Measurements from ENCODE around the gene DCAF15.

DCAF15 gene

DNA sequence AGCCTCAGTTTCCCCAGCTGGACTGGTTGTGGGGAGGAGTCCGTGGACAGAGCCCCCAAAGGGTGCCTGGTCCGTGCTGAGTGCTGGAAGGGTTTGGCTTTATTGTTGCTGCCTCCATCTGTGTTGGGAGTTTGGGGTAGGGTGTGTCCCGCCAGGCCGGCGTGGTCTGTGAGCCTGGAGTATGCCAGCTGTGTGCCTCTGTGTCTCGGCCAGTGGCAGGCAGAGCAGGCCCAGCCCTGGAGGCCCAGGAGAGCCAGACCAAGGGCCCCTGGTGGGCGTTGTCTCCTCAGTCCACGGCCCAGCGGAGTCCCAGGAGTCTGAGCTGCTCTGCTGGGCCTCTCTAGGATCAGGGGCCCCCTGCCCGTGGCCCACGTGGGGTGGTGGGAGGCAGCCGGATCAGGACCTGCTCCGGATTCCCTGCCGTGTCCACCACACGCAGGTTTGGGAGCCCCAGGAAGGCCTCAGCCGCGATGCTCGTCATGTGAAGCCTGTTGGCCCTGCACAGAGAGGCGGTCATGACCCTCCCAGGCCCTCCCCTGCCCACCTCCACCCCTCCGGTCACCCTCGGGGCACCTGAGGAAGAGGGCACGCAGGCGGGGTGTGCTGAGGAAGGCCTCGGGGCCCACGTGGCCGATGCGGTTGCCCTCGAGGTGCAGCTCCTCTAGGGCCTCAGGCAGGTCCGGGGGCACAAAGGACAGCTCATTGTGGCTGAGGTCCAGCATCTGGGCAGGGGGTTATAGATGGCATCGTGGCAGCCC is 20.7 kb upstream of the DCAF15 start:
- Histone ChIP-seq H3K9me3 (ENCODE audit: insufficient read depth, low read depth, low read length) (no peaks in the 10 kb centered on the region), H3K36me3 (ENCODE audit: insufficient read depth, low read length) (peaks cover 14% of the 10 kb centered on the region), H3K4me3 (ENCODE audit: low read length) (no peak overlapping the region), H3K9ac (ENCODE audit: low read depth, low read length) (no peak overlapping the region), H3K4me1 (ENCODE audit: insufficient read depth, low read length) (peaks cover 8% of the 10 kb centered on the region), H3K27me3 (ENCODE audit: insufficient read depth, low read length) (no peaks in the 10 kb centered on the region), H3K27ac (ENCODE audit: low read depth, low read length) (no peak overlapping the region)
- WGBS = 93% methylated on average over 30 of the region's 30 CpGs

DNA sequence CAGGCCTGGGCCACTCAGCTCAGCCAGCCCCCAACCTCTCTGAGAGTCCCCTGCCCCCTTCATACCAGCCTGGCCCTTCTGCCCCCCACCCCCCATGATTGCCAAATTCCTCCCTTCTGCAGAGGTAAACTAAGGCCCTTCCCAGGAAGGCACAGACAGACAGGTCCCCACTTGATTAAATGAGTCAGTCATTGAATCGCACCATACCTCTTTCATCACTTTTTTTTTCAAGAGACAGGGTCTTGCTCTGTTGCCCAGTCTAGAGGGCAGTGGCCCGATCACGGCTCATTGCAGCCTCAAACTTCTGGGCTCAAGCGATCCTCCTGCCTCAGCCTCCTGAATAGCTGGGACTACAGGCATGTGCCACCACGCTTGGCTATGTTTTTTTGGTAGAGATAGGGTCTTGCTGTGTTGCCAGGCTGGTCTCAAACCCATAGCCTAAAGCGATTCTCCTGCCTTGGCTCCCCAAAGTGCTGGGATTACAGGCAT is 20.1 kb upstream of the DCAF15 start:
- Histone ChIP-seq H3K9me3 (ENCODE audit: insufficient read depth, low read depth, low read length) (no peaks in the 10 kb centered on the region), H3K4me1 (ENCODE audit: insufficient read depth, low read length) (peaks cover 8% of the 10 kb centered on the region), H3K4me3 (ENCODE audit: low read length) (no peak overlapping the region), H3K27ac (ENCODE audit: low read depth, low read length) (no peak overlapping the region), H3K27me3 (ENCODE audit: insufficient read depth, low read length) (no peaks in the 10 kb centered on the region), H3K36me3 (ENCODE audit: insufficient read depth, low read length) (peaks cover 8% of the 10 kb centered on the region), H3K9ac (ENCODE audit: low read depth, low read length) (no peak overlapping the region)
- 95% methylated on average over 6 of the region's 6 CpGs for WGBS

DNA sequence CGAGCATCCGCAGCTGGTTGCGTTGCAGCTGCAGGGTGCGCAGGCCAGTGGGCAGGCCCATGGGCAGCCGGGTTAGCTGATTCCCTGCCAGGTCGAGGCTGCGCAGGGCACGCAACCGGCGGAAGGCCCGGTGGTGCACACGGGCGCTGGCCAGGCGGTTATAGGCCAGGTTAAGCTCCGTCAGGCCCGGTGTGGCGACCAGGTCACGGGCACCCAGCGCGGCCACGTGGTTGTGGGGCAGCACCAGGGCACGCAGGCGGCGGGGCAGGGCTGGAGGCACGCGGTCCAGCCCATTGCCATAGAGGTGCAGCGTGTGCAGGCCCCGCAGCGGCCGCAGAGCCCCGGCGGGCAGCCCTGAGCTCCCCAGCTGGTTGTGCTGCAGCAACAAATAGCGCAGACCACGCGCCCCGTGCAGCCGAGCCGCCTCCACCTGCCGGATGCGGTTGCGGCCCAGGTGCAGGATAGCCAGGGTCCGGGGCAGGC is 19.4 kb upstream of the DCAF15 start:
- WGBS = 95% methylated on average over 42 of the region's 42 CpGs
- H3K4me3 ChIP-seq (ENCODE audit: low read length) = no peak overlapping the region
- H3K4me1 ChIP-seq (ENCODE audit: insufficient read depth, low read length) = peaks cover 14% of the 10 kb centered on the region
- H3K27me3 ChIP-seq (ENCODE audit: insufficient read depth, low read length) = no peaks in the 10 kb centered on the region
- peaks cover 5% of the 10 kb centered on the region for H3K36me3 ChIP-seq (ENCODE audit: insufficient read depth, low read length)
- H3K9ac ChIP-seq (ENCODE audit: low read depth, low read length) = no peak overlapping the region
- no peak overlapping the region for H3K27ac ChIP-seq (ENCODE audit: low read depth, low read length)
- no peaks in the 10 kb centered on the region for H3K9me3 ChIP-seq (ENCODE audit: insufficient read depth, low read depth, low read length)

DNA sequence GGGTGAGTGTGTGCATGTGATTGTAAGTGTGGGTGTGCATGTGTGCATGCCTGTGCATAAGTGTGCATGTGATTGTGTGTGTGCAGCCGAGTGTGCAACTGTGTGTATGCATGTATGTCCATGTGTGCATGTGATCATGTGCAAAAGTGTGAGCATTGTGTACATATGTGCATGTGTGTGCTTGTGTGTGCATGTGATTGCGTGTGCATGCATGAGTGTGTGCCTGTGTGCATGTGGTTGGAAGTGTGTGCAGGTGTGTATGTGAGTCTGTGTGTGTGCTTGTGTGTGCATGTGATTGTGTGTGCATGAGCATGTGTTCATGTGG is 17.6 kb upstream of the DCAF15 start:
- Histone ChIP-seq H3K27ac (ENCODE audit: low read depth, low read length) (no peak overlapping the region), H3K27me3 (ENCODE audit: insufficient read depth, low read length) (peaks cover 2% of the 10 kb centered on the region; the same call in 1 of the 2 replicates), H3K4me3 (ENCODE audit: low read length) (no peak overlapping the region), H3K9ac (ENCODE audit: low read depth, low read length) (no peak overlapping the region), H3K36me3 (ENCODE audit: insufficient read depth, low read length) (no peaks in the 10 kb centered on the region), H3K9me3 (ENCODE audit: insufficient read depth, low read depth, low read length) (no peaks in the 10 kb centered on the region), H3K4me1 (ENCODE audit: insufficient read depth, low read length) (peaks cover 14% of the 10 kb centered on the region)
- WGBS = 93% methylated on average over 2 of the region's 2 CpGs

DNA sequence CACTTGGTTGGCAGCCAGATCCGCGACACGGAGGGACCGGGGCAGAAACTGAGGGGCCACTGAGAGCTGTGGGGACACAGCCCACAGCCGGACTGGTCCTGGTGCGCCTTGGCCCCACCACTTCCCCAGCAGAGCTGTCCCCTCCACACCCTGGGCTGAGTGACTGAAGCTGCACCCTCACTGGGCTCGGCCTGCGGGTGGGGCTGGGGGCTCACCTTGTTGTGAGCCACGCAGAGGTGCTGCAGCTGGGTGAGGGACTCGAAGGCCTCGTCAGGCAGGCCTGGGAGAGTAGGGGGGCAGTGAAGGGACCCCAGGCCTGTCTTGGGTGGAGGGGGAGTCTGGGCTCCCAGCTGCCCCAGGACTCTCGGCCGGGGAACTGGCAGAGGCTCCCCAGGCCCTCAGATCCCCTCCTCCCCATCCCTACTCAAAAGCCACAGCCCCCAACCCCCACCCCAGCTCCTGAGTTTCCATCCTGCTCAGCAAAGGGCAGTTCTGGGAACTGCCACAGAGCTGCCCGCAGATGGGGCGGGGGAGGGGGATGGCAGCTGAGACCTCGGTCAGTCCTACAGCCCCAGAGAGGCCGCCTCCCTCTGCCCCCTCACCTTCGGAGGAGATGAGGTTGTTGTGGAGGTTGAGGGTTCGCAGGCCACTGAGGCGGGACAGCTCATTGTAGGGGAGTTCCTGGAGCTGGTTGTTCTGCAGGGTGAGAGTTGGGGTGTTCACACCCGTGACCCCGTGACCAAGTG is 16.4 kb upstream of the DCAF15 start:
- Histone ChIP-seq H3K36me3 (ENCODE audit: insufficient read depth, low read length) (no peaks in the 10 kb centered on the region), H3K27ac (ENCODE audit: low read depth, low read length) (peak overlapping the region; percentile 37; the same call in 1 of the 2 replicates), H3K9ac (ENCODE audit: low read depth, low read length) (no peak overlapping the region), H3K27me3 (ENCODE audit: insufficient read depth, low read length) (peaks cover 2% of the 10 kb centered on the region; the same call in 1 of the 2 replicates), H3K4me3 (ENCODE audit: low read length) (no peak overlapping the region), H3K4me1 (ENCODE audit: insufficient read depth, low read length) (peaks cover 14% of the 10 kb centered on the region), H3K9me3 (ENCODE audit: insufficient read depth, low read depth, low read length) (no peaks in the 10 kb centered on the region)
- 69% methylated on average over 21 of the region's 22 CpGs for WGBS

DNA sequence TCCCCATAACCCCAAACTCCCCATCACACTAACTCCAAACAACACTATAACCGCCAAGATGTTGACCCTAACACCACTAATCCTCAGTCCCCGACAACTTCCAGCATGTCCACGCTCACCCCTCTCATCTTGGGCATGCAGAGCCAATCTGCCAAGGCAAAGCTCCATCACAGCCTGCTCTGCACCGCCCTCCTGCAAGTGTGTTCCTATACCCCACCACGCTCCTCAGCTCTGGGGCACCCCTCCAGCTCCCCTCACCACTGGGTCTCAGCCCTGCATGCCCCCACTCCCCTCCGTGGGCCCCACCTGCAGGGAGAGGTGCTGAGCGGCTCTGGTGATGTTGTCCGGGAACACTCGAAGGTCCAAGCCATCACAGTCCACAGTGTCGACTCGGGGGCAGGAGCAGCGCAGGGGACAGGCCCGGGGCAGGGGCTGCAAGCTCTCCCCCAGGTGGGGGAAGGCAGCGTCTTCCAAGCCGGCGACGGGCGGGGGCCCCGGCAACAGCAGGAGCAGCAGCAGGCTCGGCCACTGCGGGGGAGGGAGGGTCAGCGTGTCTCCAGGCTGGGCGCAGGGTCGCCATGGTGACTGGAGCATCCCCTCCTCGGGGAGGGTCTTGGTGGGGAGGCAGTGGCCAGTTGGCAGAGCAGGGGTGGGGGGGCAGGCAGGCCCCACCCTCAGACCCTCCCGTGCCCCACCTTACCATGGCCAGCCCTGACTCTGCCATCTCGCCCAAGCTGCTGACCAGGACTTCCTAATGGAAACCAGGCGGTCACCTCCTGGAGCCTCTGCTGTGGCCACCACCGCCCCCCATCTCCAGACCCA is 14.6 kb upstream of the DCAF15 start:
- peak overlapping the region; percentile 13; the same call in 1 of the 2 replicates for H3K4me3 ChIP-seq (ENCODE audit: low read length)
- H3K9ac ChIP-seq (ENCODE audit: low read depth, low read length) = no peak overlapping the region
- peaks cover 2% of the 10 kb centered on the region; the same call in 1 of the 2 replicates for H3K27me3 ChIP-seq (ENCODE audit: insufficient read depth, low read length)
- no peak overlapping the region for H3K27ac ChIP-seq (ENCODE audit: low read depth, low read length)
- H3K9me3 ChIP-seq (ENCODE audit: insufficient read depth, low read depth, low read length) = no peaks in the 10 kb centered on the region; the same call in 1 of the 2 replicates
- 36% methylated on average over 28 of the region's 29 CpGs for WGBS
- H3K4me1 ChIP-seq (ENCODE audit: insufficient read depth, low read length) = peaks cover 14% of the 10 kb centered on the region
- H3K36me3 ChIP-seq (ENCODE audit: insufficient read depth, low read length) = no peaks in the 10 kb centered on the region

DNA sequence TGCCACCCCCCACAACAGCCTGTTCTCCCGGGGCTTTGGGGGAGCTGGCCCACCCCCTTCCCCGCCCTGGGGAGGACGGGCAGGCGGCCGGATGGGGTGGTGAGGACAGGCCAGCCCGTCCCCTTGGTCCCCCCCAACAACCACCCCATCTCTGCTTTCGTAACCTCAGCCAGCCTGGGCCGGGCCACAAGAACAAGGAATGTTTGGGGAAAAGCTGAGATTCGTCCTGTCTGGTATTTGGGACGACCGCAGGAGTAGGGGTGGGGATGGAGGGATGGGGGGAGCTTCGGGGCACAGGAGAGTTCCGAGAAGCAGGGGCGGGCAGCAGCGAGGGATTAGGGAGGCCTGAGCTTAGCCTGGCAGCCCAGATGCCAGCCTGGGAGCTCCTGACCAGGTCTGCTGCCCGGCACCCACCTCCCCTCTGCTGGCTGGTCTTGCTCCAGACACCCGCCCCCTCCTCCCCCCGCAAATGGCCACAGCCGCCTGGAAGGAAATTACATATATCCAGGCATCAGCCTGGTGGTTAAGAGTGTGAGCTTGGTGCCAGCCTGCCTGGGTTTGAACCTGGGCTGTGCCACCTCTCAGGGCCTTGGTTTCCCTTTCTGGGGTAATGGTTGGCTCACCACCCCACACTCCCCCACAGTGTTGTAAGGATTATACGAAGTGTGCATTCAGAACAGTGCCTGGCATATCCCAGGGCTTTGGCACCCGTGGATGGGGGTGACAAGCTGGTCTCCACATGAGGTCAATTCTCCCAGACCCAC is 13.8 kb upstream of the DCAF15 start, which contains the start of gene PODNL1:
TSS of gene PODNL1 (minus strand) at position 117 of the 764 bp plus-strand sequence. CDS start 236 bp downstream, outside the sequence.
- WGBS = 58% methylated on average over 19 of the region's 21 CpGs
- H3K9me3 ChIP-seq (ENCODE audit: insufficient read depth, low read depth, low read length) = no peaks in the 10 kb centered on the region; the same call in 1 of the 2 replicates
- no peak within 1 kb of the TSS for H3K27ac ChIP-seq (ENCODE audit: low read depth, low read length)
- no peaks in the 10 kb centered on the region for H3K36me3 ChIP-seq (ENCODE audit: insufficient read depth, low read length)
- H3K27me3 ChIP-seq (ENCODE audit: insufficient read depth, low read length) = peaks cover 2% of the 10 kb centered on the region; the same call in 1 of the 2 replicates
- H3K4me3 ChIP-seq (ENCODE audit: low read length) = peak within 1 kb of the TSS; percentile 13; the same call in 1 of the 2 replicates
- H3K4me1 ChIP-seq (ENCODE audit: insufficient read depth, low read length) = peaks cover 14% of the 10 kb centered on the region
- H3K9ac ChIP-seq (ENCODE audit: low read depth, low read length) = no peak within 1 kb of the TSS

DNA sequence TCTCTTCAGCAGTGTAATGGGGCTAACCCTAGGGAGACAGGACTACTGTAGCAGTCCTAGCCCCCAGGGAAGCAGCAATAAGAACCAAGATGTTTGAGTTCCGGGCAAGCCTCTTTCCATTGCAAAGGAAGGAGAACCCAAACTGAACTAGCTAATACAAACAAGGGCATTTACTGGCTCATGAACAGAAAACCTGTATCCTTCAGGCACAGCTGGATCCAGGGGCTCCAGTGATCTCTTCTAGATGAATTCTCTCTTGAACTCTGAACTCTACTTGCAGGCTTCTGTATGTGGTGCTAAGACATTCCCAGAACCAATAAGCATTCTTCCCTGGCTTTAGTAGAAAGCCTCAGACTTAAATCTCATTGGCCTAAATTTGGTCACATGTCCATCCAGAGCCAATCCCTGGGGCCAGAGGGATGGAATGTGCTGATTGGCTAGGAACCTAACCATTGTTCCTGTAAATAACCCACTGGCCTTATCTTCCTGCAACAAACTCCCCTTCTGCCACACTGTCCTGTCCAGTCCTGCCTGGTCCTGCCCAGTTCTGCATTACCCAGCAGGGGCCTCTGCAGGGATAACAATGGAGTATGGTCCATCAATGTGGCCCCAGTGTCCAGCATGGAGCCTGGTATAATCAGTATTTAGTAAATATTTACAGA is 10.2 kb upstream of the DCAF15 start:
- Histone ChIP-seq H3K27me3 (ENCODE audit: insufficient read depth, low read length) (peaks cover 2% of the 10 kb centered on the region; the same call in 1 of the 2 replicates), H3K4me1 (ENCODE audit: insufficient read depth, low read length) (peaks cover 5% of the 10 kb centered on the region; the same call in 1 of the 2 replicates), H3K9ac (ENCODE audit: low read depth, low read length) (no peak overlapping the region), H3K27ac (ENCODE audit: low read depth, low read length) (no peak overlapping the region), H3K36me3 (ENCODE audit: insufficient read depth, low read length) (no peaks in the 10 kb centered on the region), H3K9me3 (ENCODE audit: insufficient read depth, low read depth, low read length) (no peaks in the 10 kb centered on the region; the same call in 1 of the 2 replicates), H3K4me3 (ENCODE audit: low read length) (no peak overlapping the region)
- WGBS = 90% methylated on average over 1 of the region's 1 CpG

DNA sequence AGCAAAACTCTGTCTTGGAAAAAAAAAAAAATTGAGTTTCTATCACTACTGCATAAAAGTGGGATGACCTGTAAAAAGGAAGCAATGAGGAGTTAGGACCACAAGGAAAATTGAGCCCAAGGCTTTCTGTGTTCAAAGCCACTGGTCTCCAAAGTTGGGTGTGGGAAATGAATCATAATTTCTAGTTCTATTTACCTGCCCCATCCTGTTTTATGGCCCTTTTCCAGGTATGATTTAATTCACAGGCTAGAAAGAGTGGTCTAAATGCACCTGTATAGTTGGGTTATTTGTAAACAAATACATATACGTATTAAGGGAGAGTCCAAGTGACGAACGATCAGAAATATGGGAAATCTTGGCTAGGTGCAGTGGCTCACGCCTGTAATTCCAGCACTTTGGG is 5.9 kb upstream of the DCAF15 start:
- 96% methylated on average over 4 of the region's 4 CpGs for WGBS
- no peaks in the 10 kb centered on the region for H3K36me3 ChIP-seq (ENCODE audit: insufficient read depth, low read length)
- H3K9ac ChIP-seq (ENCODE audit: low read depth, low read length) = no peak overlapping the region
- no peaks in the 10 kb centered on the region for H3K4me1 ChIP-seq (ENCODE audit: insufficient read depth, low read length)
- no peaks in the 10 kb centered on the region for H3K27me3 ChIP-seq (ENCODE audit: insufficient read depth, low read length)
- no peak overlapping the region for H3K4me3 ChIP-seq (ENCODE audit: low read length)
- no peak overlapping the region for H3K27ac ChIP-seq (ENCODE audit: low read depth, low read length)
- no peaks in the 10 kb centered on the region; the same call in 1 of the 2 replicates for H3K9me3 ChIP-seq (ENCODE audit: insufficient read depth, low read depth, low read length)

DNA sequence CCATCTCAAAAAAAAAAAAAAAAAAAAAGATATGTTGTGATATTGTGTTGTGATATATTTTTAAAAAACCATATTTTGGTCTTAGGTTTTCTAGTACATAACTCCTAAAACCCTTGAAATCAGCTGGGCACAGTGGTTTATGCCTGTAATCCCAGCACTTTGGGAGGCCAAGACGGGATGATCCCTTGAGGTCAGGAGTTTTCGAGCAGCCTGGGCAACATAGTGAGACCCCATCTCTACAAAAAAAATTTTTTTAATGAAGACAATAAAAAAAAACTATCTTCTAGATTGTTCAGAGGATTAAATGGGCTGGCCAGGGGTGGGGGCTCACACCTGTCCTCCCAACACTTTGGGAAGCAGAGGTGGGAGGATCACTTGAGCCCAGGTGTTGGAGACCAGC is 1.3 kb upstream of the DCAF15 start:
- 75% methylated on average over 1 of the region's 2 CpGs for WGBS
- no peaks in the 10 kb centered on the region for H3K9me3 ChIP-seq (ENCODE audit: insufficient read depth, low read depth, low read length)
- no peak overlapping the region for H3K27ac ChIP-seq (ENCODE audit: low read depth, low read length)
- H3K36me3 ChIP-seq (ENCODE audit: insufficient read depth, low read length) = peaks cover 22% of the 10 kb centered on the region
- no peak overlapping the region for H3K4me3 ChIP-seq (ENCODE audit: low read length)
- H3K4me1 ChIP-seq (ENCODE audit: insufficient read depth, low read length) = peaks cover 4% of the 10 kb centered on the region; the same call in 1 of the 2 replicates
- no peak overlapping the region for H3K9ac ChIP-seq (ENCODE audit: low read depth, low read length)
- no peaks in the 10 kb centered on the region for H3K27me3 ChIP-seq (ENCODE audit: insufficient read depth, low read length)
